Measurements from ENCODE around the gene MORN1. TPM values are rescaled to one million over a fixed set of nuclear protein-coding genes. Genes with fewer than 3 reads are reported as not detected.

MORN1 gene
- total and polyA plus RNA-seq, 2 experiments from 2014 or later: 4.8 to 11.1 TPM

GRCh38 chr1:2395245-2395644, 3.9 kb upstream of the MORN1 start:
- Histone ChIP-seq H3K36me3 (ENCODE audit: insufficient read depth) (no peaks in the 10 kb centered on the region; the same call in none of the 2 replicates), H3K4me1 (ENCODE audit: insufficient read depth) (no peaks in the 10 kb centered on the region; the same call in 1 of the 2 replicates), H3K9me2 (ENCODE audit: insufficient read depth) (no peaks in the 10 kb centered on the region), H2AFZ (no peak overlapping the region), H3K4me2 (no peak overlapping the region), H3K27me3 (ENCODE audit: insufficient read depth) (no peaks in the 10 kb centered on the region), H3K79me2 (replicated peaks; ENCODE audit: insufficient read depth) (peaks cover 45% of the 10 kb centered on the region), H3K27ac (ENCODE audit: low read depth) (no peak overlapping the region), H3F3A (replicated peaks; ENCODE audit: low read depth) (peaks cover 6% of the 10 kb centered on the region; the same call in 1 of the 2 replicates), H4K20me1 (replicated peaks; ENCODE audit: insufficient read depth) (peaks cover 15% of the 10 kb centered on the region), H3K4me3 (no peak overlapping the region)
- no peak for ATAC-seq
- Mint-ChIP-seq H3K27ac (no peak overlapping the region), H3K4me3 (no peak overlapping the region), H3K27me3 (ENCODE audit: insufficient read depth, low read depth, poor library complexity) (peaks cover 10% of the 10 kb centered on the region), H3K9me3 (no peaks in the 10 kb centered on the region), H3K4me1 (peaks cover 12% of the 10 kb centered on the region), H3K36me3 (ENCODE audit: low read depth) (peaks cover 42% of the 10 kb centered on the region)
- DNase-seq (ENCODE audit: low spot score): no peak
- TF ChIP-seq CREB1 (CRISPR knock-in tag; IDR thresholded peaks at IDR 0.05; ENCODE audit: low read depth) (no peak), NANOG (IDR thresholded peaks at IDR 0.05; ENCODE audit: borderline replicate concordance) (no peak), ZNF462 (CRISPR knock-in tag; IDR thresholded peaks at IDR 0.05) (no peak), STAT1 (IDR thresholded peaks at IDR 0.05; ENCODE audit: unreplicated experiment) (no peak), EZH2phosphoT487 (IDR thresholded peaks at IDR 0.05; ENCODE audit: unreplicated experiment) (no peak), CTCF (conservative IDR thresholded peaks at IDR 0.05; ENCODE audit: low read depth in 2 of 2) (no peak), ETS1 (IDR thresholded peaks at IDR 0.05) (no peak)

Data from GM23338 (cell line).